NCI-H526 (cell line): ENCODE measurements around the gene MAPKAP1.

Experiments
- DNase-seq, 2 experiments: peaks; one replicate each; lab custom pipeline; 2025; lab: John Stamatoyannopoulos, UW

The MAPKAP1 gene

GRCh38 chr9:125479846-125480615 is 227.0 kb downstream of the MAPKAP1 start:
- DNase-seq, result no peak

GRCh38 chr9:125477089-125477544 is 229.9 kb downstream of the MAPKAP1 start:
- no peak for DNase-seq

GRCh38 chr9:125476645-125477044 is 230.4 kb downstream of the MAPKAP1 start:
- DNase-seq, result no peak

- no peak for DNase-seq
Observed at GRCh38 chr9:125475385-125475784, 231.6 kb downstream of the MAPKAP1 start.

- peak; percentile 81 to 84 for DNase-seq
Observed at GRCh38 chr9:125472926-125473701, 233.9 kb downstream of the MAPKAP1 start.

- DNase-seq, result no peak
Observed at GRCh38 chr9:125472562-125472925, 234.5 kb downstream of the MAPKAP1 start.

GRCh38 chr9:125470767-125471580 is 236.0 kb downstream of the MAPKAP1 start:
- DNase-seq, result no peak

- no peak for DNase-seq
Observed at GRCh38 chr9:125470189-125470588, 236.8 kb downstream of the MAPKAP1 start.

GRCh38 chr9:125468646-125469045 is 238.4 kb downstream of the MAPKAP1 start:
- DNase-seq, result no peak

- DNase-seq, result no peak
Observed at GRCh38 chr9:125467116-125467740, 239.8 kb downstream of the MAPKAP1 start.

- no peak for DNase-seq
Observed at GRCh38 chr9:125466411-125466810, 240.6 kb downstream of the MAPKAP1 start.

- no peak for DNase-seq
Observed at GRCh38 chr9:125464591-125465385, 242.2 kb downstream of the MAPKAP1 start.

GRCh38 chr9:125463926-125464325 is 243.1 kb downstream of the MAPKAP1 start:
- no peak for DNase-seq

GRCh38 chr9:125462861-125463291 is 244.1 kb downstream of the MAPKAP1 start:
- no peak for DNase-seq

- no peak for DNase-seq
Observed at GRCh38 chr9:125461636-125462190, 245.3 kb downstream of the MAPKAP1 start.

GRCh38 chr9:125460883-125461635 is 245.9 kb downstream of the MAPKAP1 start:
- no peak for DNase-seq

- no peak for DNase-seq
Observed at GRCh38 chr9:125460346-125460745, 246.7 kb downstream of the MAPKAP1 start.

- DNase-seq, result no peak
Observed at GRCh38 chr9:125457357-125457756, 249.7 kb downstream of the MAPKAP1 start.

- DNase-seq, result no peak
Observed at GRCh38 chr9:125455876-125456275, 251.1 kb downstream of the MAPKAP1 start.

- DNase-seq, result no peak
Observed at GRCh38 chr9:125455132-125455531, 251.9 kb downstream of the MAPKAP1 start.
